KMS-11 (cell line): ENCODE measurements around the gene RASAL2.
A peak's percentile ranks its signal among the peaks of the same experiment; 100 is the strongest.

Experiments used
- H2AFZ ChIP-seq: fragments of 200-600 bp; sonication (generic); 2 replicates; pipeline ENCODE4 v1.6.1; 2016; ENCODE audit warnings: antibody characterized with exemption, mixed run types, low read depth
- H3K27ac ChIP-seq: fragments of 200-600 bp; sonication (generic); 2 replicates; pipeline ENCODE4 v1.6.1; 2016; ENCODE audit warnings: mild to moderate bottlenecking, mixed run types
- H3K27me3 ChIP-seq: fragments of 200-600 bp; sonication (generic); 2 replicates; pipeline ENCODE4 v1.6.1; 2017; ENCODE audit warnings: mild to moderate bottlenecking, low read depth, mixed run types, moderate library complexity; ENCODE audit not compliant: insufficient read depth
- H3K36me3 ChIP-seq: fragments of 200-600 bp; sonication (generic); 2 replicates; pipeline ENCODE4 v1.6.1; 2017; ENCODE audit warnings: mild to moderate bottlenecking, mixed run types; ENCODE audit not compliant: insufficient read depth
- H3K4me1 ChIP-seq: fragments of 200-600 bp; sonication (generic); 2 replicates; pipeline ENCODE4 v1.6.1; 2016; ENCODE audit warnings: mild to moderate bottlenecking, low read depth, mixed run types; ENCODE audit not compliant: poor library complexity, severe bottlenecking
- H3K4me2 ChIP-seq: fragments of 200-600 bp; sonication (generic); 2 replicates; pipeline ENCODE4 v1.7.0; 2016; ENCODE audit warnings: mild to moderate bottlenecking, mixed run types
- H3K4me3 ChIP-seq: fragments of 200-600 bp; sonication (generic); IDR thresholded peaks from 2 replicates; pipeline ENCODE4 v1.6.1; 2017; ENCODE audit warnings: low read depth, low read length, mixed read lengths; ENCODE audit not compliant: insufficient read depth
- H3K79me2 ChIP-seq: fragments of 200-600 bp; sonication (generic); 2 replicates; pipeline ENCODE4 v1.6.1; 2016; ENCODE audit warnings: low read depth, mixed run types; ENCODE audit not compliant: insufficient read depth
- H3K9ac ChIP-seq: fragments of 200-600 bp; sonication (generic); 2 replicates; pipeline ENCODE4 v1.6.1; 2016; ENCODE audit warnings: mild to moderate bottlenecking, mixed run types
- H4K20me1 ChIP-seq: fragments of 200-600 bp; sonication (generic); 2 replicates; pipeline ENCODE4 v1.6.1; 2016; ENCODE audit warnings: mild to moderate bottlenecking, mixed run types; ENCODE audit not compliant: insufficient read depth
- CTCF ChIP-seq: fragments of 200-600 bp; sonication (generic); conservative IDR thresholded peaks from 2 replicates; pipeline ENCODE4 v1.6.1; 2017; ENCODE audit warnings: low read depth, mild to moderate bottlenecking, antibody characterized with exemption, low read length, moderate library complexity, mixed read lengths

The RASAL2 gene

GRCh38 chr1:178529364-178530036, 435.6 kb downstream of the RASAL2 start:
- Histone ChIP-seq H3K27me3 (no peaks in the 10 kb centered on the region), H3K79me2 (no peaks in the 10 kb centered on the region), H3K36me3 (no peaks in the 10 kb centered on the region), H3K4me2 (no peak overlapping the region), H3K27ac (no peak overlapping the region), H3K9ac (no peak overlapping the region), H3K4me1 (peaks cover 18% of the 10 kb centered on the region), H3K4me3 (no peak overlapping the region), H4K20me1 (no peaks in the 10 kb centered on the region), H2AFZ (no peak overlapping the region)
- no peak for TF ChIP-seq CTCF

- peaks cover 19% of the 10 kb centered on the region for H3K4me1 ChIP-seq
- no peak overlapping the region for H3K9ac ChIP-seq
- H3K36me3 ChIP-seq = no peaks in the 10 kb centered on the region
- H3K27ac ChIP-seq = no peak overlapping the region
- H3K27me3 ChIP-seq = no peaks in the 10 kb centered on the region
- H3K4me3 ChIP-seq = no peak overlapping the region
- H3K4me2 ChIP-seq = no peak overlapping the region
- TF ChIP-seq CTCF = no peak
- no peak overlapping the region for H2AFZ ChIP-seq
- H3K79me2 ChIP-seq = no peaks in the 10 kb centered on the region
- no peaks in the 10 kb centered on the region for H4K20me1 ChIP-seq
Measured at GRCh38 chr1:178530037-178530402, 436.1 kb downstream of the RASAL2 start.

- no peak for TF ChIP-seq CTCF
- Histone ChIP-seq H3K4me2 (no peak overlapping the region), H3K4me3 (no peak overlapping the region)
Measured at GRCh38 chr1:178530502-178530901, 436.6 kb downstream of the RASAL2 start.

GRCh38 chr1:178531887-178532286, 438.0 kb downstream of the RASAL2 start:
- Histone ChIP-seq H2AFZ (peak overlapping the region; percentile 55), H3K4me1 (peaks cover 19% of the 10 kb centered on the region), H3K36me3 (no peaks in the 10 kb centered on the region), H3K4me2 (peak overlapping the region; percentile 14), H3K4me3 (no peak overlapping the region), H4K20me1 (no peaks in the 10 kb centered on the region), H3K27ac (no peak overlapping the region), H3K79me2 (no peaks in the 10 kb centered on the region), H3K9ac (no peak overlapping the region), H3K27me3 (no peaks in the 10 kb centered on the region)
- no peak for TF ChIP-seq CTCF

More at GRCh38 chr1:178530502-178530901, 436.6 kb downstream of the RASAL2 start:
- Histone ChIP-seq H3K4me1 (peaks cover 19% of the 10 kb centered on the region), H2AFZ (no peak overlapping the region), H3K27me3 (no peaks in the 10 kb centered on the region), H3K9ac (no peak overlapping the region), H4K20me1 (no peaks in the 10 kb centered on the region), H3K27ac (no peak overlapping the region), H3K79me2 (no peaks in the 10 kb centered on the region), H3K36me3 (no peaks in the 10 kb centered on the region)
